NCI-H2107 treated with DMSO at 0.1 percent for 48 hours (cell line): Measurements from ENCODE around the gene PCBP2.
"Not testable (repeated sequence)": the region's sequence is repeated elsewhere in the genome, so short reads cannot be mapped to it uniquely, and the experiment has no call there.

Source experiments
- DNase-seq: peaks from one replicate; lab custom pipeline; 2025; ENCODE audit not compliant: unreplicated experiment; lab: John Stamatoyannopoulos, UW

Gene PCBP2

GRCh38 chr12:53451661-53452158 is at the start of gene PCBP2:
PCBP2 (plus strand) TSS chr12:53452102; CDS start chr12:53454801, 2,699 bp downstream.
- peak; percentile 100 for DNase-seq

GRCh38 chr12:53402351-53402750 is 49.6 kb upstream of the PCBP2 start:
- DNase-seq, result not testable (repeated sequence)

GRCh38 chr12:53402871-53403270 is 49.0 kb upstream of the PCBP2 start:
- no peak for DNase-seq

- DNase-seq, result no peak
Observed at GRCh38 chr12:53410951-53411350, 41.0 kb upstream of the PCBP2 start.

GRCh38 chr12:53413485-53414204 is 38.3 kb upstream of the PCBP2 start:
- no peak for DNase-seq

GRCh38 chr12:53414756-53415417 is 37.0 kb upstream of the PCBP2 start:
- no peak for DNase-seq

- DNase-seq, result not testable (repeated sequence)
Observed at GRCh38 chr12:53415752-53416389, 36.0 kb upstream of the PCBP2 start.

- not testable (repeated sequence) for DNase-seq
Observed at GRCh38 chr12:53417291-53417816, 34.5 kb upstream of the PCBP2 start.

- DNase-seq, result no peak
Observed at GRCh38 chr12:53418221-53418620, 33.7 kb upstream of the PCBP2 start.

- DNase-seq, result no peak
Observed at GRCh38 chr12:53419756-53420155, 32.1 kb upstream of the PCBP2 start.

GRCh38 chr12:53422247-53422646 is 29.7 kb upstream of the PCBP2 start:
- DNase-seq, result not testable (repeated sequence)

- no peak for DNase-seq
Observed at GRCh38 chr12:53423597-53423996, 28.3 kb upstream of the PCBP2 start, which contains the start of gene AMHR2. AMHR2 (plus strand) TSS chr12:53423855; CDS start chr12:53423935, 80 bp downstream.

- DNase-seq, result no peak
Observed at GRCh38 chr12:53424626-53425514, 27.0 kb upstream of the PCBP2 start.

GRCh38 chr12:53425515-53426150 is 26.3 kb upstream of the PCBP2 start:
- no peak for DNase-seq

- DNase-seq, result no peak
Observed at GRCh38 chr12:53427905-53428594, 23.9 kb upstream of the PCBP2 start.

GRCh38 chr12:53428741-53429140 is 23.2 kb upstream of the PCBP2 start:
- DNase-seq, result no peak

- DNase-seq, result no peak
Observed at GRCh38 chr12:53430116-53430515, 21.8 kb upstream of the PCBP2 start.

GRCh38 chr12:53431187-53431586 is 20.7 kb upstream of the PCBP2 start:
- DNase-seq, result no peak

- not testable (repeated sequence) for DNase-seq
Observed at GRCh38 chr12:53435326-53435725, 16.6 kb upstream of the PCBP2 start.
